ENCODE measurements around the gene SLBP. TPM values are rescaled to one million over a fixed set of nuclear protein-coding genes. Genes with fewer than 3 reads are reported as not detected.

Gene SLBP
- total RNA-seq, 1 experiment from 2014 or later, result 86.1 TPM

GRCh38 chr4:1652088-1652487 lies 60.0 kb downstream of the SLBP start:
- in situ Hi-C loops (cut with HindIII; ENCODE audit: low pct_unique_long_range_greater_than_20kb, low sequenced_read_pairs), result no loop called here
- DNase-seq (ENCODE audit: low read depth, low spot score), result no peak

DNA sequence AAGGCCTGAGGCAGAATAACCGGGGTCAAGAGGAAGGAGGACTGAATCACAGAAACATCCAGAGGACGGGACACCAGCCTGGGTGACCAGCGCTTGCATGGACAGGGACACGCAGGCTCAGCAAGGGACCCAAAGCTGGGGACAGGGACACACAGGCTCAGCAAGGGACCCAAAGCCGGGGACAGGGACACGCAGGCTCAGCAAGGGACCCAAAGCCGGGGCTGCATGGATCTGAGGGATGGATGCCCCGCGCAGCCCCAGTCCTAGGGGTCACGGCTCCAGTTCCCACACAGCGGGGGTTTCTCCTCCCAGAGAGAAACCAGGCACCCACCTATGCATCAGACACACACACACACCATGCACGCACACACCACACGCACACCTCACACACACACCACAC lies 60.5 kb downstream of the SLBP start:
- DNase-seq (ENCODE audit: low read depth, low spot score), result no peak
- in situ Hi-C loops (cut with HindIII; ENCODE audit: low pct_unique_long_range_greater_than_20kb, low sequenced_read_pairs), result no loop called here

GRCh38 chr4:1648962-1649361 lies 63.2 kb downstream of the SLBP start:
- in situ Hi-C loops (cut with HindIII; ENCODE audit: low pct_unique_long_range_greater_than_20kb, low sequenced_read_pairs), result no loop called here
- DNase-seq (ENCODE audit: low read depth, low spot score), result no peak

DNA sequence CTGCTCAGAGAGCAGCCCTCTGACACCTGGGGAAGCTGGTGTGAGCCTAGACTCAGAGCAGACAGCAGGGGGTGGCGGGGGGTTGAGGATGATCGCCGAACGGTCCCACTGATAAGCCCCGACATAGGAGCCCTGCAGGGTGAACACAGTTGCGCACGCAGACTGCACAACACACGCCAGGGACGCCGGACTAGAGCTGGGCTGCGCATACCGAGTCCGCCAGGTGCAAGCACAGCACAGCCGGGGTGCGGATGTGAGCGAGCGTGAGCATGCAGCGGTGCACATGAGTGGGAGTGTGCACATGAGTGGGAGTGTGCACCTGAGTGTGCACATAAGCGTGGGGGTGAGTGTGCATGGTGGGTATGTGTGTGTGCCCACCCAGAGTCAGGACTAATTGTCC lies 64.7 kb downstream of the SLBP start:
- no peak for DNase-seq (ENCODE audit: low read depth, low spot score)
- in situ Hi-C loops (cut with HindIII; ENCODE audit: low pct_unique_long_range_greater_than_20kb, low sequenced_read_pairs), result no loop called here

- DNase-seq (ENCODE audit: low read depth, low spot score), result no peak
- in situ Hi-C loops (cut with HindIII; ENCODE audit: low pct_unique_long_range_greater_than_20kb, low sequenced_read_pairs), result no loop called here
These were observed 65.4 kb downstream of the SLBP start for GRCh38 chr4:1646690-1647089.

DNA sequence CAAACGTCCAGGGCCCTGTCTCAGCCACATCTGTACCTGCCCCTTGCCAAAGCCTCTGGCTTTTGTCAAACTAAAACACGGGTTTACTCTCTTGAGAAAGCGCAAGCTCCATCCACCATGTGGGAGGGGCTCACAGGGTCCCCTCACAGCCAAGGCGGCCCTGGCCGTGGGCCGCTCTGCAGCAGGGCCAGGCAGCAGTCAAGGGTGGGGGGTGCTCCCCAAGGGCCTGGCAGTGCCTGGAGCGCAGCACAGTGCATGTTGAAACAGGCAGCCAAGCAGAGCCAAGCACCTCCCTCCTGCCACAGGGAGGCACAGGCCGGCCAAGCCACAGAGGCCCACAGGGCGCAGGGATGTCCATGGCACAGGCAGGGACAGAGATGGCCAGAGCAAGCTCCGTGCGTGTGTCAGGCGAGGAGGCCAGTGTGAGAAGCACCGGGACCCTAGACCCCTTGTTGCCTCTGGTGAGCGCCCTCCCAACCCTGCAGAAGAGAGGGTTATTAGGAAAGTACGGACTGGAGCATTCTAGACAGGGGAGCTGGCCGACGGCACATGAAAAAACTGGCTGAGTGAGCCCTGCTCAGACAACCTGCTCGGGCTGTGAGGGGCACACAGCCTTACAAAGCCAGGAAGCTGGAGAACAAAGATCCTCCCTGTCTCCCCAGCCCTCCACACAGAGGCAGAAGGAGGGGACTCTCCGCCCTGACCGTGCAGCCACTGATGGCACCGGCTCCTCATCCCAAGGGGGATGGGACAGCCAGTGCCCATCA lies 67.0 kb downstream of the SLBP start:
- DNase-seq (ENCODE audit: low read depth, low spot score), result no peak
- in situ Hi-C loops (cut with HindIII; ENCODE audit: low pct_unique_long_range_greater_than_20kb, low sequenced_read_pairs), result no loop called here

- in situ Hi-C loops (cut with HindIII; ENCODE audit: low pct_unique_long_range_greater_than_20kb, low sequenced_read_pairs), result no loop called here
- no peak for DNase-seq (ENCODE audit: low read depth, low spot score)
These were observed 68.0 kb downstream of the SLBP start for GRCh38 chr4:1643971-1644735.

Small RNAs within 50 kb of the gene (small RNA-seq; reads per million reads assigned to genes)
- 0 reads per million in 2 experiments for gene RF00019

Other genes with a start within 250 kb of the SLBP start
- 1.7 and 2.1 TPM in 2 replicates for gene FAM53A, start 28.0 kb downstream of the SLBP start, total RNA-seq (2014; rRNA removed; shearing (Covaris generic))
- 27.1 and 27.2 TPM in 2 replicates for gene TMEM129, start 9.0 kb upstream of the SLBP start, total RNA-seq (2014; rRNA removed; shearing (Covaris generic))
- 9.7 and 13.7 TPM in 2 replicates for gene TACC3, start 9.2 kb upstream of the SLBP start, total RNA-seq (2014; rRNA removed; shearing (Covaris generic))
- gene FGFR3, start 81.0 kb upstream of the SLBP start, total RNA-seq (2014; rRNA removed; shearing (Covaris generic)), result 0.03 and 0.32 TPM in 2 replicates
- 42.3 and 45.9 TPM in 2 replicates for gene LETM1, start 143.8 kb upstream of the SLBP start, total RNA-seq (2014; rRNA removed; shearing (Covaris generic))
- gene NSD2, start 159.1 kb upstream of the SLBP start, total RNA-seq (2014; rRNA removed; shearing (Covaris generic)), result 24.8 and 25.9 TPM in 2 replicates